ENCODE measurements around the gene NUTM2D. TPM values are rescaled to one million over a fixed set of nuclear protein-coding genes. Genes with fewer than 3 reads are reported as not detected.

The NUTM2D gene, protein sequence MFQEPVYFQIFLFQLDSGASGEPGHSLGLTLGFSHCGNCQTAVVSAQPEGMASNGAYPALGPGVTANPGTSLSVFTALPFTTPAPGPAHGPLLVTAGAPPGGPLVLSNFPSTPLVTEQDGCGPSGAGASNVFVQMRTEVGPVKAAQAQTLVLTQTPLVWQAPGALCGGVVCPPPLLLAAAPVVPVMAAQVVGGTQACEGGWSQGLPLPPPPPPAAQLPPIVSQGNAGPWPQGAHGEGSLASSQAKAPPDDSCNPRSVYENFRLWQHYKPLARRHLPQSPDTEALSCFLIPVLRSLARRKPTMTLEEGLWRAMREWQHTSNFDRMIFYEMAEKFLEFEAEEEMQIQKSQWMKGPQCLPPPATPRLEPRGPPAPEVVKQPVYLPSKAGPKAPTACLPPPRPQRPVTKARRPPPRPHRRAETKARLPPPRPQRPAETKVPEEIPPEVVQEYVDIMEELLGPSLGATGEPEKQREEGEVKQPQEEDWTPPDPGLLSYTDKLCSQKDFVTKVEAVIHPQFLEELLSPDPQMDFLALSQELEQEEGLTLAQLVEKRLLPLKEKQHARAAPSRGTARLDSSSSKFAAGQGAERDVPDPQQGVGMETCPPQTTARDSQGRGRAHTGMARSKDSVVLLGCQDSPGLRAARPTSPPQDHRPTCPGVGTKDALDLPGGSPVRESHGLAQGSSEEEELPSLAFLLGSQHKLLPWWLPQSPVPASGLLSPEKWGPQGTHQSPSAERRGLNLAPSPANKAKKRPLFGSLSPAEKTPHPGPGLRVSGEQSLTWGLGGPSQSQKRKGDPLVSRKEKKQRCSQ
- total RNA-seq = 1.0 and 1.3 TPM in 2 replicates

DNA sequence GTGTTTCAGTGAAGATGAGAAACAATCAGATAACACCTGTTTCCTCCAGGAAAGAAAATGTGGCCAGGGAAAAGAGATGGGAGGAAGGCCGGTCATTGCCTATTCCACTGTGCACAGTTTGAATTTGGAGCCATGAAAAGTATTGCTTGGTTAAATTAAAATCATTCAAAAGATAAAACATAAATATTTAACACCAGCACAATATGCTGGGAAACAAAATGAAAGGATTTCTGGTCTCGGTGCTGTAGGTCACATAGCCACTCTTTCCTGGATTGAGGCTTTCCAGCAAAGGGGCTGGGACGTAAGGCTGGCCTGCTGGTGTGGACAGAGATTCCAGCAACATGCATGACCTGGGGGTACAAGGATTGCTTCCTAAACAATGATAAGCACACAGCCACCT is at the start of gene NUTM2D:
Gene NUTM2D, plus strand, starts transcription at position 301 of the 400 bp plus-strand sequence. CDS start 522 bp downstream, outside the sequence.

Other genes with a start within 250 kb of the NUTM2D start
- gene NUTM2A, start 132.3 kb upstream of the NUTM2D start, total RNA-seq = 1.0 and 1.5 TPM in 2 replicates
- gene MINPP1, start 147.1 kb downstream of the NUTM2D start, total RNA-seq = 22.3 and 27.7 TPM in 2 replicates

All from bronchus fibroblast of lung (primary cell).